ENCODE data around the gene PPP2R5E.

- no peak for TF ChIP-seq CTCF (IDR thresholded peaks at IDR 0.05; ENCODE audit: insufficient read depth, low read length, poor library complexity, severe bottlenecking)
- no peak for TF ChIP-seq EZH2phosphoT487 (conservative IDR thresholded peaks at IDR 0.05; ENCODE audit: low read length)
Observed at GRCh38 chr14:63478010-63478409, 65.2 kb downstream of the PPP2R5E start.
